ENCODE measurements around the gene PRM3.

PRM3 gene

GRCh38 chr16:11280616-11281522, 7.4 kb upstream of the PRM3 start, which contains the start of gene PRM1:
PRM1 (minus strand) TSS chr16:11281330; CDS start chr16:11281238, 92 bp downstream.
- no peak for DNase-seq (ENCODE audit: low spot score)

DNA sequence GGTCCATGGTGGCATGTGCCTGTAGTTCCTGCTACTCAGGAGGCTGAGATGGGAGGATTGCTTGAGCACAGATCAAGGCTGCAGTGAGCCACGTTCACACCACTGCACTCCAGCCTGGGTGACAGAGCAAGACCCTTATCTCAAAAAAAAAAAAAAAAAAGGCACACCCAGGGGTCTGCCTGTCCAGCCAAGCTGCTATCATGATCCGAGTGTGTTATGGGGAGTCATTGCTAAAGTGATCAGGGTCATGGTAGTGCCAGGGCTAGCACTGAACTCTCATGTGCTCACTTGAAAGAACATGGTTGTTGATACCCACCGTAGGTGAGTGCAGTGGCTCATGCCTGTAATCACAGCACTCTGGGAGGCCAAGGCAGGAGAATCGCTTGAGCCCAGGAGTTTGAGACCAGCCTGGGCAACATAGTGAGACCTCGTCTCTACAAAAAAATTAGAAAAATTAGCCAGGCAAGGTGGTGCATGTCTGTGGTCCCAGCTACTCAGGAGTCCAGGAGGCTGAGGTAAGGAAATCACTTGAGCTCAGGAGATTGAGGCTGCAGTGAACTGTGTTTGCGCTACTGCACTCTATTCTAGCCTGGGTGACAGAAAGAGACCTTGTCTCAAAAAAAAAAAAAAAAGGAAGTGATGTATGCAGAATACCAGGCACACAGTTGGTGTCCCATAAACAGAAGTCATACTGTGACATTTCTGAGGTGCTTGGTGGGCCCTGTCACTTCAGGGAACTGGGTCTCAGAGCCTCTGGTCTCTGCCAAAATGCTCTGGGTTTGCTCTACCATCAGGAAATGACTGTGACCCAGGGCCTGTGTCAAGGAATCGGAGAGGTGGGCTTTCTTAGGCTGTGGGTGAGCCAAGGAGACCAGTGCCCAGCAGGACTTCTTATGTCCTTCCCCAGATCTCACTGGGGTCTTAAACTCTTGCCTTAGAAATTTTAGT, 5.5 kb upstream of the PRM3 start:
- no peak for DNase-seq (ENCODE audit: low spot score)

GRCh38 chr16:11277607-11278337, 4.3 kb upstream of the PRM3 start:
- no peak for DNase-seq (ENCODE audit: low spot score)

- no peak for DNase-seq (ENCODE audit: low spot score)
Observed at GRCh38 chr16:11276896-11277593, 3.6 kb upstream of the PRM3 start.

- no peak for DNase-seq (ENCODE audit: low spot score)
Observed at GRCh38 chr16:11276143-11276895, 2.9 kb upstream of the PRM3 start, which contains the start of gene PRM2. PRM2 (minus strand) TSS chr16:11276480; CDS start chr16:11276370, 110 bp downstream.

GRCh38 chr16:11274964-11275363, 1.5 kb upstream of the PRM3 start:
- no peak for DNase-seq (ENCODE audit: low spot score)

DNA sequence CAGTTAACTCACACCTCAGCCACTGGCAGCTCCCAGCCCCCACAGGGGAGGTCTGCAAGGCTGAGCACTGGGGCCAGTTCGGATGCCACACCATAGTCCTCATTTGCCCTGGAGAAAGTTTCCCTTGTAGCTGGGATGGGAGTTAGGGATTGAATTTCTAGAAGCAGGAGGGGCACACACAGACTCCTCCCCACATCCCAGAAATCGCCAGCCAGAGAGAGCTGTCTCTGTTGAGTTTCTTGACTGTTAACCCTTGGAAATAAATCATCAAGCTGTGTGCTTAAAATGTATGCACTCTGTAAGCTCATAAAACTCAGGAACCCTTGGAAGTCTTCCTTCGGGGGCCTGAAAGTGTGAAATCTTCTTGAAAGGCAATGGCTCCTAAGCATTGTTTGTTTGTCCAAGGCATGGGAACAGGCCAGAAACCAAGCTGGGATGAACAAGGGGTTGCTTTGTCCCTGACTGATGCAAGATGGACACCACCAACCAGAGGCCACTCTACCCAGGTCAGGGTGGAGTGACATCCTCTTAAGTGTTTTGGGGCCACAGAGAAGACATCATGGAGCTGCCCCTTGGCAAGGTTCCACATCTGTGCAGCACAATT, 394 bp upstream of the PRM3 start:
- DNase-seq (ENCODE audit: low spot score): no peak

GRCh38 chr16:11272484-11272883, 945 bp downstream of the PRM3 start:
- no peak for DNase-seq (ENCODE audit: low spot score)

GRCh38 chr16:11271610-11272009, 1.8 kb downstream of the PRM3 start:
- DNase-seq (ENCODE audit: low spot score): no peak

GRCh38 chr16:11270602-11271162, 2.7 kb downstream of the PRM3 start:
- no peak for DNase-seq (ENCODE audit: low spot score)

GRCh38 chr16:11268921-11269375, 4.5 kb downstream of the PRM3 start, which contains the start of gene TNP2:
TNP2 (minus strand) TSS chr16:11269325; CDS start chr16:11269262, 63 bp downstream.
- no peak for DNase-seq (ENCODE audit: low spot score)

DNA sequence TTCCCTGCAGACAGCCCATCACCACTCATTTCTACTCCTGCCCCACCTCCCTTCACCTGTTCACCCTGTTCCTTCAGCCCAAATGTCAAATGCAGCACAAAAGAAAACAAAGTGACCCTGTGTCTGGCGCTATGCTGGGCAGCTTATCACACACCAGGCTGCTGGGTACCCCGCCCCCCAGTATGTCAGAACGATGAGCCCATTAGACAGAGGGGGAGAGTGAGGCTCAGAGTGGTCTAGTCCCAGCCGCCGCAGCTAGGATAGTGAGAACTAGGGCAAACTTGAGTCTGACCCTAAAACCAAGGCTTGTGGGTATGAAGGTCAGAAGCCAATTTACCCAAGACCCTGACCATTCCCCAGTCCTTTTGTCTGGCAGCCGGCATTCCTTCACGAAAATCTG, 8.3 kb downstream of the PRM3 start:
- no peak for DNase-seq (ENCODE audit: low spot score)

DNA sequence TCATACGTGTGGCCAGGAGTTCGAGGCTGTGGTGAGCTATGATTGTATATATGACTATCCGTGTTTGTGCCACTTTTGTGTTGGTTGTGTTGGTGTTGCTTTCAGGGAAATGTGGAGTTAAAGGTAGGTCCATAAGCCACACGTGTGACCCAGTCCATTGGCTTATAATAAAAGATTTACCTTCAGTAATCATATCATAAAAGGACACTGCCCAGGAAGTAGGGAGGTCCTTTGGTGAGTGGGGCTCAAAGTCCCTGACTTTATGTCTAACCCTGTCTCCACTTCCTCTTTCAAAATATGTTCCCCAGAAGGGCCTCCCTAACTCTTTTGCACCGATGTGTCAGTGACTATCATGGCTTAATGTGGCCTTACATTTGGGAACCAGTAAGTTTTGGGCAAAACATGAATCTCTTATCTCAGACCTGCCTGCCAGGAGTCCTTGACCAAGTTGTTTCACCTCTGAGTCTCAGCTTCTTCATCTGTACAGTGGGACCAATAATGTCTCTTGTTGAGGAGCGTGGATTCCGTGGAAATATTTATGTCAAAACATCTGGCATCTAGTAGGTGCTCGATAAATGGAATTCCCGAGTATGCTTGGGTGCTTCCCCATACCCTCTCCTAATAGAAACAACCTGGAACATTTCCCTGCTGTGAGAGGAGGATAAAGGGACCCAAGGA, 9.1 kb downstream of the PRM3 start:
- no peak for DNase-seq (ENCODE audit: low spot score)

DNA sequence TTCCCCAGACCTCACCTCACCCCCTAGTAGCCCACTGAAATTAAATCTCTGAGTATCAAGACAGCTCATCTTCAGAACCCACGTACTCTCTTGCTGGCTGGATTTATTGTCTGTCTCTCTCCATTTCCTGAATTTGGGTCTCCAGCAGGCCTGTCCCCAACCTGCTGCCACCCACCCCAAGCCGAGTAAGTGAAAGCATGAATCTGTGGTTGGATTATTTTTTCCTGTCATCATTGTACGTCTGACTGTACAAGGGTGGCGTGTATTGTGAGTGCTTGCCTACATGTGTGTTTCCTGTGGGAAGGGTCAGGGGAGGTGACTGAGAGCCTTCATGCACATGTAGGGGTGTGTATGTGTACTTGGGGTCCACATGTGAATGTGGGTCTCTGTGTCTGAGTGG, 9.7 kb downstream of the PRM3 start:
- no peak for DNase-seq (ENCODE audit: low spot score)

DNA sequence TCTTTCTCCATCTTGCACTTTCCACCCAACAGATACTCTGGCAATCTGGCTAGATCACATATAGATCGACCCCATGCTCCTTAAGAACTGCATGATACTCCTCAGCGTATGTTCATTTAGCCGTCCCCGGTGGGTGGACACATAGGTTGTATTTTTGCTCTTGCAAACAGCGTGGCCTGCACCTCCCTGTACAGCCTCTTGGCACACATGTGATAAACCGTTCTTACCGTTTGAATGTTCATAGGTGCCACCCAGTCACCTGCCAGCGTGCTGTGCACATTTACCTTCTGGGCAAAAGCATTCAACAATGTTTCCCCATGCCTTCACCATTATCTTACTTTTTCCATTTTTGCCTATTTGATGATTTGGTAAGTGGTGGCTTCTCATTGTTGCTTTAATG, 10.5 kb downstream of the PRM3 start:
- no peak for DNase-seq (ENCODE audit: low spot score)

- DNase-seq (ENCODE audit: low spot score): no peak
Observed at GRCh38 chr16:11260596-11260966, 12.8 kb downstream of the PRM3 start.

GRCh38 chr16:11259655-11260595, 13.5 kb downstream of the PRM3 start:
- no peak for DNase-seq (ENCODE audit: low spot score)

All from LoVo (cell line).